ENCODE measurements around the gene HIRA.

- no peak for TF ChIP-seq CTCF (IDR thresholded peaks at IDR 0.05; ENCODE audit: low read length)
- no peak for TF ChIP-seq EZH2 (optimal IDR thresholded peaks at IDR 0.05; ENCODE audit: low read depth, low read length)
Observed at GRCh38 chr22:19406281-19406811, 25.2 kb downstream of the HIRA start.
